ENCODE data around the gene CIROP.
A peak's percentile ranks its signal among the peaks of the same experiment; 100 is the strongest.

DNA sequence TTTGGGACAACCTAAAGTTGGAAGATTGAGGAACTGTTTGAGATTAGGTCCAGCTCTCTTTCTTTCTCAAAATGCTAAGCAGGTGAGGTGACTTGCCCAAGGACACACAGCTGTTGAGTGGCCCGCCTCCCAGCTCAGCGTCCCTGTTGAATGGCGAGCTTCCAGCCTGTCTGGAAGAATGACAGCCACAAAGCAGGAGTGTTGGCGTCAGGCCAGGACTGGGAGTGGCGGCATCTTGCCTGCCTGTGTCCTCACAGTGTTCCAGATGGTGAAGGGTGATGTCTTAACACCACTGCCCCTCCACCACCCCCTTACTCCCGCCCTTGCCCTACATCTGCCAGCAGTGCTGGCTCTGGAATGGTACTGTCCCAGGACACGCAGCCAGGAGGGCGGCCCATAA, 18.6 kb upstream of the CIROP start:
- TF ChIP-seq NONO (IDR thresholded peaks at IDR 0.05; ENCODE audit: low read depth in 2 of 2, low read length in 1 of 2) (no peak), SREBF1 (IDR thresholded peaks at IDR 0.05; ENCODE audit: borderline replicate concordance, low read depth, low read length) (no peak), SRF (CRISPR knock-in tag; IDR thresholded peaks at IDR 0.05) (no peak), CBFA2T2 (conservative IDR thresholded peaks at IDR 0.05) (peak; percentile 21; the same call in 1 of the 2 replicates)
- TF ChIP-seq, protein P1, sequence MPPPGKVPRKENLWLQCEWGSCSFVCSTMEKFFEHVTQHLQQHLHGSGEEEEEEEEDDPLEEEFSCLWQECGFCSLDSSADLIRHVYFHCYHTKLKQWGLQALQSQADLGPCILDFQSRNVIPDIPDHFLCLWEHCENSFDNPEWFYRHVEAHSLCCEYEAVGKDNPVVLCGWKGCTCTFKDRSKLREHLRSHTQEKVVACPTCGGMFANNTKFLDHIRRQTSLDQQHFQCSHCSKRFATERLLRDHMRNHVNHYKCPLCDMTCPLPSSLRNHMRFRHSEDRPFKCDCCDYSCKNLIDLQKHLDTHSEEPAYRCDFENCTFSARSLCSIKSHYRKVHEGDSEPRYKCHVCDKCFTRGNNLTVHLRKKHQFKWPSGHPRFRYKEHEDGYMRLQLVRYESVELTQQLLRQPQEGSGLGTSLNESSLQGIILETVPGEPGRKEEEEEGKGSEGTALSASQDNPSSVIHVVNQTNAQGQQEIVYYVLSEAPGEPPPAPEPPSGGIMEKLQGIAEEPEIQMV (tag; conservative IDR thresholded peaks at IDR 0.05; ENCODE audit: low read depth) = no peak
- TF ChIP-seq, protein P2, sequence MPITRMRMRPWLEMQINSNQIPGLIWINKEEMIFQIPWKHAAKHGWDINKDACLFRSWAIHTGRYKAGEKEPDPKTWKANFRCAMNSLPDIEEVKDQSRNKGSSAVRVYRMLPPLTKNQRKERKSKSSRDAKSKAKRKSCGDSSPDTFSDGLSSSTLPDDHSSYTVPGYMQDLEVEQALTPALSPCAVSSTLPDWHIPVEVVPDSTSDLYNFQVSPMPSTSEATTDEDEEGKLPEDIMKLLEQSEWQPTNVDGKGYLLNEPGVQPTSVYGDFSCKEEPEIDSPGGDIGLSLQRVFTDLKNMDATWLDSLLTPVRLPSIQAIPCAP (CRISPR knock-in tag; IDR thresholded peaks at IDR 0.05; ENCODE audit: borderline replicate concordance) = no peak

All from K562 (cell line).